GM12874 (cell line): ENCODE data around the gene SYT13.

Source experiments
- TF ChIP-seq, protein P1 (sequence below): IDR thresholded peaks from 2 replicates; pipeline ENCODE4 v1.5.1; 2011; ENCODE audit warnings: low read depth, mild to moderate bottlenecking, control low read depth, low read length, moderate library complexity; ENCODE audit not compliant: insufficient read depth

SYT13 gene

DNA sequence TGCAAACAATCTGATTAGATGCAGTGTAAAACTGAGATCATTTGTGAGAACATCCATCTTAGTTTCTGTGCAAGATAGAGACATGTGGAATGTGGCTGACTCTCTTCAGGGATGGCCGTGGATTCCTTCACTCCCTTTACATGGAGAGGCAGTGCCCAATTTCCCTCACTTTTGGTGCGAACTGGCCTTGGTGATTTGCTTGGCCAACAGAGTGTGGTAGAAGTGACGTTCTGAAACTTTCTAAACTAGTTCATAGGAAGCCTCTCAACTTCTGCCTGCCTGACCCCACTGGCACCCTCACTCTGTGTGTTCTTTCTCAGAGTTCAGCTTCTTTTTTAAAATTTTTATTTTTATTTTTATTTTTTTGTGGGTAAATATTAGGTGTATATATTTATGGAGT, 9.9 kb upstream of the SYT13 start:
- TF ChIP-seq, protein P1, sequence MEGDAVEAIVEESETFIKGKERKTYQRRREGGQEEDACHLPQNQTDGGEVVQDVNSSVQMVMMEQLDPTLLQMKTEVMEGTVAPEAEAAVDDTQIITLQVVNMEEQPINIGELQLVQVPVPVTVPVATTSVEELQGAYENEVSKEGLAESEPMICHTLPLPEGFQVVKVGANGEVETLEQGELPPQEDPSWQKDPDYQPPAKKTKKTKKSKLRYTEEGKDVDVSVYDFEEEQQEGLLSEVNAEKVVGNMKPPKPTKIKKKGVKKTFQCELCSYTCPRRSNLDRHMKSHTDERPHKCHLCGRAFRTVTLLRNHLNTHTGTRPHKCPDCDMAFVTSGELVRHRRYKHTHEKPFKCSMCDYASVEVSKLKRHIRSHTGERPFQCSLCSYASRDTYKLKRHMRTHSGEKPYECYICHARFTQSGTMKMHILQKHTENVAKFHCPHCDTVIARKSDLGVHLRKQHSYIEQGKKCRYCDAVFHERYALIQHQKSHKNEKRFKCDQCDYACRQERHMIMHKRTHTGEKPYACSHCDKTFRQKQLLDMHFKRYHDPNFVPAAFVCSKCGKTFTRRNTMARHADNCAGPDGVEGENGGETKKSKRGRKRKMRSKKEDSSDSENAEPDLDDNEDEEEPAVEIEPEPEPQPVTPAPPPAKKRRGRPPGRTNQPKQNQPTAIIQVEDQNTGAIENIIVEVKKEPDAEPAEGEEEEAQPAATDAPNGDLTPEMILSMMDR = no peak

DNA sequence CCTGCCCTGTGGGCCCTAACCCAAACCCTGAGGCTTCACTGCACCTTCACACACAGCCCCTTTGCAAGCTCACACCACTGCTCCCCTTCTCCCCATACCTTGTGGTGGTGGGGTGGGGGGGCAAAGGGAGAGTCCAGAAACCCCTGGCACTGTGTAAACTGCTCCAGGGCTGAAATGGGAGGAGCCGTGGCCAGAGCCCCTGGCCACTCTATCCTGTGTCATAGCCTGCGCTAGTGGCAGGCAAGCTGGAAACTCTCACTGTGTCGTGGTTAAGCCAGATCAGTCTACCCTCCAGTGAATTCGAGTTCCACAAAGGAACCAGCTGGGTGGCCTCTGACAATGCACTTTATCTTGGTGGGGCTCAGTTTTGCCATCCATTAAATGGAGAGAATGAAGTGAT, 8.4 kb upstream of the SYT13 start:
- TF ChIP-seq, protein P1 = no peak

DNA sequence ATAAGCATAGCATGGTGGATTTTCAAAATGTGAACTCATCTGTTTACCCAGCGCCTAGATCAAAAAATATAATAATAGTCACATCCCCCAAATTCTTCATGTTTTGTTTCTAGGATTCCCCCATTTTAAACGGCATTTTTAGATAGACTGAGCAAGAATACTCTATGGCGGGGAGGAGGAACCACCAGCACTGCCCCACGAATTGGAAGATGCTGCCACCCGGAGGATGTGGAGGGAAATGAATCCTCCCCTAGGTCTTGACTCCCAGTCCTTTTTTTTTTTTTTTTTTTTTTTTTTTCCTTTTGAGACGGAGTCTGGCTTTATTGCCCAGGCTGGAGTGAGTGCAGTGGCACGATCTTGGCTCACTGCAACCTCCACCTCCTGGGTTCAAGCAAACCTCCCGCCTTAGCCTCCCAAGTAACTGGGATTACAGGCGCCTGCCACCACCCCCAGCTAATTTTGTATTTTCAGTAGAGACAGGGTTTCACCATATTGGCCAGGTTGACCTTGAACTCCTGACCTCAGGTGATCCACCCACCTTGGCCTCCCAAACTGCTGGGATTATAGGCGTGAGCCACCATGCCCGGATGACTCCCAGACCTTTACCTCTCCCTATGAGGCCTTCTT, 7.5 kb upstream of the SYT13 start:
- TF ChIP-seq, protein P1 = peak; percentile 53

DNA sequence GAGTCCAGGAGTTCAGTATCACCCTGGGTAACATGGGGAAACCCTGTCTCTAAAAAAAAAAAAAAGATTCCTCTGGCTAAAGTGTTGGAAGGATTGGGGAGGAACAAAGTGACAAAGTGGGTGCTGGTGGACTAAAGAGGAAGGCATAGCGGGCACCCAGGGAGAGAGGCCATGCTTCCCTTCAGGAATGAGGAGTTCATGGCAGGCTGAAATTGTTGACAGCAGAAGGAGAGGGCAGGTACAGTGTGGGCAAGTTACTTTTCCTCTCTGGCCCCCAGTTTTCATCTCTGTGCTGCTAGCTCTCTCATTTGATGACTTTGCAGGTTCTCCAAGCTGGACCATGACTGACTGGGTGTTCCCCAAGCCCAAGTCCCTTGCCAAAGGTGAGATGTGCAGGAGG, 4.4 kb upstream of the SYT13 start:
- TF ChIP-seq, protein P1 = no peak

DNA sequence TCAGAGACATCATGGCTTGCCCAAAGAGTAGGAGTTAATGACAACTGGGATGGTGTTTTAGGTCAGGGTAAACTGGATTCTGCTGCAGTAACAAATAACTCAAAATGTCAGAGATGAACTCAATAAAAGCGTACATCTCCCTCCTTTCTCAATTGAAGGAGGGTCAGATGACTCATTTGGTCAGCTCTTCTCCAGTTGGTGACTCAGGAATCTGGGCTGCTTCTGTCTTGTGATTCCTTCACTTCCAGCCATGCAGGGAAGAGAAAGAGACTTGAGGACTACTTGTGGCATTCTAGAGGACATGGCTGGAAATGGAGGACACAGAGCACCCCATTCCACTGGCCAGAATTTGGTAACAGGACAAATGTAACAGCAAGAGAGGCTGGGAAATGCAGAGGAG, 3.2 kb upstream of the SYT13 start:
- TF ChIP-seq, protein P1 = no peak

DNA sequence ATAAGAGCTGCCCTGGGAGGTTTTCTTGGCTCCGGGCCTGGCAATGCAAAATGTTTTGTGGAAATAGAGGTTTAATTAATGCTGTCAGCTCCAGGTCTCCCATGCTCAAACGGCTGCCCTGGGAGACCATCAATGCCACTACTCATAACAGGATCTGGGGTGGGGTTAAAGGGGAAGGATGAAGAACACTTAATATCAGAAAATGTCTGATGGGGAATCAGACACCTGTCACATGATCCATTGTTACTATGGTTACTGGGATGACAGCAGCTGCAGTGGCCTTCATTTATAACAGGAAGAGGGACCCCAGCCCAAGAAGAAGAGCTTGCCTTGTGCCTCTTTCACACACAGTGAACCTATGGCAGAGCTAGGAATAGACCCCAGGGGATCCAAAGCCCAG, 2.2 kb upstream of the SYT13 start:
- TF ChIP-seq, protein P1 = no peak

DNA sequence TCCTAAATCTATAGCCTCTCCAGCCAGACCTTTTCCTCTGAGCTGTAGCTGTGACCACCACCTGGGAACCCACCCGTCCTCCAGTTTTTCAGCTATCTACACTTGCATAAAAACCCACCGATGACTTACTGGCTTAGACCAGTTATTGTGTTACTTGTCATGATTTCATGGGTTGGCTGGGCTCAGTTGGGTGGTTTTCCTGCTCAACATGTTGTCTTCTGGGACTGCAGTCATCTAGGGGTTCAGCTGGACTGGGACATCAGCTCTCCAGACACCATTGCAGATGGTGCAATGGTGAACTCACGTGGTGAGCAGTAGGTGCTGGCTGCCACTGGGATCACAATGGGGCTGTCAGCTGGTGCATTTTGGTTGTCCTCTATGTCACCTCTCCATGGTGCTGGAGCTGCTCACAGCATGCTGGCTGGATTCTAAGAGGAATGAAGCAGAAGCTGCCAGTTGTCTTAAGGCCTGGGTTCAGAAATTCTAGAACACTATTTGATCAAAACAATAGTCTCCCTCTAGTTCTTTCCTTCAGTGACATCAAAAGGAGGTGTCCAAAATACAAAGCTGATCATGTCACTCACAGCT, 1.3 kb upstream of the SYT13 start:
- TF ChIP-seq, protein P1 = no peak
